Measurements from ENCODE around the gene KRT5.

The KRT5 gene

DNA sequence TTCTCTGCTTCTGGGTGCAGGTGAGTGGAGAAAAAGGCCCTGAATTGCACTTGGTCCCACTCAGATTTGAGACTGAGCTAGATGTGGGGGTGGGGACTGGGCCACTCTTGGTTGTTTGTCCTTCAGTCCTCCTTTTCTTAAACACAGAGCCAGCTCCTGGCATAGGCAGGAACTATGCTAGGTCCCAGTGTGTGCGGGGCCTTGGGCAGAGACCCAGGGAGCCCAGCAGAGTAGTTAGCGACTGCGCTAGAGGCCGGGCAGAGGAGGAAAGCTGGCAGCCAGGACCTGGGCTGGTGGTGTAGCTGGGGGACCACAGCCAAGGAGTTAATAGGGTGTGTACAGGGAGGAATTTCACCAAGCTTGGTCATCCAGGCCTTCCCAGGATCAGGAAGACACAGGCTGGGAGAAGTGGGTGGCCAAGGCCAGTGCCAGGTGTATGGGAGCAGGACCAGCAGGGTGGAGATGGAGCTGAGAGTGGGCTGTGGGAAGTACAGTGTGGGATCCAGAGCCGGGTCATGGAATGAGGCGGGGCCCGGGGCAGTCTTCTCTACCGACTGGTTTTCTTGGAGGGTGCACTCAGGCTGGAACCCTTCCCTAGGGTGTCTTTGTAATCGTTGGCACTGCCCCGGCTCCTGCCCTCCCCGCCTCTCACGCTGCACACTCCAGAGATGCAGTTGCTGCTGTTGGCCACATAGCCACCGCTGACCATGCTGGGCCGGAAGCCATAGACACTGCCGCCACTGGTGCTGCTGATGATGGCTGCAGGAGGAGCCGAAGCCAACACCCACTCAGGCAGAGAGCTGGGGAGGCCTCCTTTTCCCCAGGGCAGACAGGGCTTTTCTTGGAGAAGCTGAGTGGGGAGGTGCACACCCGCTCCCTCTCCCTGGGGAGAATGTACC lies 24.0 kb upstream of the KRT5 start:
- H3K27ac Mint-ChIP-seq: no peak overlapping the region
- intact Hi-C loops (cut with micrococcal nuclease): no loop called here
- no peak overlapping the region for H3K4me3 Mint-ChIP-seq
- no peaks in the 10 kb centered on the region for H3K9me3 Mint-ChIP-seq
- peaks cover 7% of the 10 kb centered on the region for H3K4me1 Mint-ChIP-seq (ENCODE audit: low read depth)
- peaks cover 3% of the 10 kb centered on the region for H3K27me3 Mint-ChIP-seq
- H3K36me3 Mint-ChIP-seq (ENCODE audit: low read depth): no peaks in the 10 kb centered on the region

- peaks cover 4% of the 10 kb centered on the region for H3K27me3 Mint-ChIP-seq
- peaks cover 7% of the 10 kb centered on the region for H3K4me1 Mint-ChIP-seq (ENCODE audit: low read depth)
- H3K9me3 Mint-ChIP-seq: no peaks in the 10 kb centered on the region
- no peaks in the 10 kb centered on the region for H3K36me3 Mint-ChIP-seq (ENCODE audit: low read depth)
- no peak overlapping the region for H3K27ac Mint-ChIP-seq
- no peak overlapping the region for H3K4me3 Mint-ChIP-seq
- intact Hi-C loops (cut with micrococcal nuclease): no loop called here
Measured at GRCh38 chr12:52542785-52543318, 22.7 kb upstream of the KRT5 start.

GRCh38 chr12:52542157-52542556 lies 22.0 kb upstream of the KRT5 start:
- Mint-ChIP-seq H3K27ac (no peak overlapping the region), H3K4me3 (no peak overlapping the region), H3K9me3 (no peaks in the 10 kb centered on the region), H3K4me1 (ENCODE audit: low read depth) (peaks cover 7% of the 10 kb centered on the region), H3K36me3 (ENCODE audit: low read depth) (no peaks in the 10 kb centered on the region), H3K27me3 (peaks cover 9% of the 10 kb centered on the region)
- intact Hi-C loops (cut with micrococcal nuclease): no loop called here

DNA sequence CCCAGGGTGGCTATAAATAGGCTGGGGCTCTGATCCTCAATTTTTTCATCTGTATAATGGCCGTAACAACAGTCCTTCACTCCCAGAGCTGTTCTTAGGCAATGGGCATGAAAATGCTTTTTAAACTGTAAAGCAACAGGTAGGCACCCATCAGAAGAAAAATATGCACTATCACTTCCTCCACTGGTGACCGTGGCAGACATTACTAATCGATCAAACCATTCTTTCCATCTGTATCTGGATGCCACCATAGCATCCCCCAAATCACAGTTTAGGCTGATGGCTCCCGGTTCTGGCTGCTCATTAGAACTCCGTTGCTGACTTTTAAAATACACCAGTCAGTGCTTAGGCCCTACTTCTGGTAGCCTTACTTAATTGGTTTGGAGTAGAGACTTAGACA lies 21.5 kb upstream of the KRT5 start:
- Mint-ChIP-seq H3K36me3 (ENCODE audit: low read depth) (no peaks in the 10 kb centered on the region), H3K9me3 (no peaks in the 10 kb centered on the region), H3K27me3 (peaks cover 9% of the 10 kb centered on the region), H3K4me3 (no peak overlapping the region), H3K27ac (no peak overlapping the region), H3K4me1 (ENCODE audit: low read depth) (peaks cover 7% of the 10 kb centered on the region)
- intact Hi-C loops (cut with micrococcal nuclease): no loop called here

DNA sequence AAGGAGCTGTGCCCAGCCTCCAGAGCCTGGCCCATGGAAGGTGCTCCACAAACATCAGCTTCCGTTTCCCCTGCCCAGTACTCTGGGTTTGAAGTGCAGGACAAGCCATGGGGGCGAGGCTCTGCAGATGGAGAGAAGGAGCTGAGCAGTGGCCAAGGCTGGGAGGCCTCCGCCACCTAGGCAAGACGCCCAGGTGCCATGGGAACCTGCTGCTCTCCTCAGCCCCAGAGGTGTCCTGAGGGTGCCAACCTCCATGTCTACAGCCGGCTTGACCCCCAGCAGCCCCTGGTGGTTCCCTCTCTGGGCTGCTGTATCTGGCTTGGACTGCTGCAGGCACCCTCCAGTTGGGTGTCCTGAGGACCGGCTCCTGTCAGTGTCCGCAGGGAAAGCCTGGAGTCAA lies 20.3 kb upstream of the KRT5 start:
- peaks cover 7% of the 10 kb centered on the region for H3K27me3 Mint-ChIP-seq
- H3K36me3 Mint-ChIP-seq (ENCODE audit: low read depth): no peaks in the 10 kb centered on the region
- H3K4me1 Mint-ChIP-seq (ENCODE audit: low read depth): peaks cover 7% of the 10 kb centered on the region
- H3K27ac Mint-ChIP-seq: no peak overlapping the region
- no peak overlapping the region for H3K4me3 Mint-ChIP-seq
- no peaks in the 10 kb centered on the region for H3K9me3 Mint-ChIP-seq
- intact Hi-C loops (cut with micrococcal nuclease): no loop called here

DNA sequence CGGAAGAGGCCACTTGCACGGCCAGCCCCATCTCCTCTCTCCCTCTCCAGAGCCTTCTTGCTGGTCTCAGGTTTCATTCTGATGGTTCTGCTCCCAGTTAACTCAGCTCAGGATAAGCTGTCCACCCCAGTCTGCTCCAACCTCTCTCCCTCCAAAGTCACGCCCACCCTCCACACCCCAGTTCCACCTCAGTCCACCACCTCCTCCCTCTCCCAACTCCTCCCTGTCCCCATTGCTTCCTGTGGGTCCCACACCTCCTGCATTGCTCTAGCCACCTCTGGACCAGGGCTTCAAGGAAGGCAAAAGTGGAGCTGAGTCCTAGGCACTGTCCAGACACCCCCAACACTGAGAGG lies 19.6 kb upstream of the KRT5 start:
- Mint-ChIP-seq H3K9me3 (no peaks in the 10 kb centered on the region), H3K27me3 (peaks cover 7% of the 10 kb centered on the region)

GRCh38 chr12:52539083-52539820 lies 19.1 kb upstream of the KRT5 start:
- intact Hi-C loops (cut with micrococcal nuclease): no loop called here
- Mint-ChIP-seq H3K4me3 (no peak overlapping the region), H3K9me3 (no peaks in the 10 kb centered on the region), H3K4me1 (ENCODE audit: low read depth) (peaks cover 7% of the 10 kb centered on the region), H3K36me3 (ENCODE audit: low read depth) (no peaks in the 10 kb centered on the region), H3K27ac (no peak overlapping the region), H3K27me3 (peaks cover 8% of the 10 kb centered on the region)

More for the DNA sequence above, 19.6 kb upstream of the KRT5 start:
- Mint-ChIP-seq H3K4me3 (no peak overlapping the region), H3K36me3 (ENCODE audit: low read depth) (no peaks in the 10 kb centered on the region), H3K27ac (no peak overlapping the region), H3K4me1 (ENCODE audit: low read depth) (peaks cover 7% of the 10 kb centered on the region)
- intact Hi-C loops (cut with micrococcal nuclease): no loop called here

DNA sequence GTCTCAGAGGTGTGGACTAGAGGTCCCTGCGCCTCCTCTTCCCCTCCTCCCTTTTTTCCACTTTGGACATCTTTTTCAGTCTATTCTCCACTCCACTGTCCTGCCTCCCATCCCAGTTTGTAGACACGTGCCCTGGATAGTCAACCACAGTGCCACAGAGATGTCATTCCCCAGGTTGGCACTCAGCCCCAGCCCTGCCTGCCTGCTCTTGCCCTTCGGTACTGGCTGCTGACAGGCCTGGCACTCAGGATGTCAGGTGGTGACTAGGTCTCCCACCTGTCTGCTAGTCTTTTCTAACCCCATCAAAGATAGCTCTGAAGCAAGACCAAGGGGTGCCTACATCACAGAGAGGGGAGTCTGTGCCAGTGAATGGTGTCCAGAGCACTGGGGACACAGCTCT lies 16.9 kb upstream of the KRT5 start:
- H3K27ac Mint-ChIP-seq: no peak overlapping the region
- no peaks in the 10 kb centered on the region for H3K9me3 Mint-ChIP-seq
- H3K27me3 Mint-ChIP-seq: peaks cover 8% of the 10 kb centered on the region
- H3K4me3 Mint-ChIP-seq: no peak overlapping the region
- intact Hi-C loops (cut with micrococcal nuclease): no loop called here
- no peaks in the 10 kb centered on the region for H3K36me3 Mint-ChIP-seq (ENCODE audit: low read depth)
- peaks cover 7% of the 10 kb centered on the region for H3K4me1 Mint-ChIP-seq (ENCODE audit: low read depth)

GRCh38 chr12:52535574-52535973 lies 15.4 kb upstream of the KRT5 start:
- intact Hi-C loops (cut with micrococcal nuclease): no loop called here
- no peak overlapping the region for H3K27ac Mint-ChIP-seq

DNA sequence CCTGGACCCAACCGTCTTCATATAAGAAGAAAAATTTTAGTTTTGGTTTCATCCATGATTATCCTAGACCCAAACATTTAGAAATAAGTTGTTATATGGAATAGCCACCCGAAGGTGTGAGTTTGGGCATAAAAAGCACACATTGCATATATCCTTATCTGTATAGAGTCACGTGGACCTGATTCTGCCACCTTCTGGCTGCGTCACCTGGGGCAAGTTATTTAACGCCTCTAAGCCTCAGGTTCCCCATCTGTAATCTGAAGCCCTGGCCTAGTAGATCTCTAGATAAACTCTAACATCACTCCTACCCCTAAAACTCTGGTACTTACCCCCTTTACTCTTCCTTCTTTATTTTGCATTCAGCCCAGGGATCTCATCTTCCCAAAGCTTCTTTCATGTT lies 14.3 kb upstream of the KRT5 start:
- Mint-ChIP-seq H3K27me3 (peaks cover 22% of the 10 kb centered on the region), H3K36me3 (ENCODE audit: low read depth) (no peaks in the 10 kb centered on the region), H3K4me3 (no peak overlapping the region), H3K27ac (no peak overlapping the region), H3K9me3 (no peaks in the 10 kb centered on the region), H3K4me1 (ENCODE audit: low read depth) (peaks cover 22% of the 10 kb centered on the region)
- intact Hi-C loops (cut with micrococcal nuclease): no loop called here

More at GRCh38 chr12:52535574-52535973, 15.4 kb upstream of the KRT5 start:
- no peaks in the 10 kb centered on the region for H3K9me3 Mint-ChIP-seq
- H3K27me3 Mint-ChIP-seq: peaks cover 12% of the 10 kb centered on the region
- H3K36me3 Mint-ChIP-seq (ENCODE audit: low read depth): no peaks in the 10 kb centered on the region
- H3K4me3 Mint-ChIP-seq: no peak overlapping the region
- peaks cover 19% of the 10 kb centered on the region for H3K4me1 Mint-ChIP-seq (ENCODE audit: low read depth)

GRCh38 chr12:52533686-52534470 lies 13.7 kb upstream of the KRT5 start:
- intact Hi-C loops (cut with micrococcal nuclease): no loop called here

DNA sequence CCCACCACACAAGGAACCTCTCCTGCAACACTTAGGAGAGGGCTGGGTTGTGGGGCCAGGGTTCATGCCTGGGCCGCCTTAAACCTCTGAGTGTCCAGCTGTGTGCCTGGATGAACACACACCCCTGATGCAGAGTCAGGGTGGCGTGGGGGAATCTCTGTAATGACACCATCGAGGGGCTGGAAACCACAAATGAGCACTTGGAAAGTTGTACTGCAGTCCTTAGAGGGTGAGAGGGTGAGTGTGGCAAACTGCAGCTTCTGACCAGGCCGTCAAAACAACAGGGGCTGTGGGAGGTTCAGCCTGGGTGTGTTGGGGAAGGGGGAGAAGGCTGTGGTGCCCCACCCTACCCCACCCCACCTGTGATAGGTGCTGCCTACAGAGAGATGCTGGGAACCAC lies 12.4 kb upstream of the KRT5 start:
- Mint-ChIP-seq H3K4me1 (ENCODE audit: low read depth) (peaks cover 22% of the 10 kb centered on the region), H3K4me3 (no peak overlapping the region), H3K27ac (peak overlapping the region; percentile 50), H3K36me3 (ENCODE audit: low read depth) (no peaks in the 10 kb centered on the region), H3K9me3 (no peaks in the 10 kb centered on the region), H3K27me3 (peaks cover 22% of the 10 kb centered on the region)
- intact Hi-C loops (cut with micrococcal nuclease): no loop called here

More at GRCh38 chr12:52533686-52534470, 13.7 kb upstream of the KRT5 start:
- Mint-ChIP-seq H3K27me3 (peaks cover 22% of the 10 kb centered on the region), H3K4me3 (no peak overlapping the region), H3K4me1 (ENCODE audit: low read depth) (peaks cover 22% of the 10 kb centered on the region), H3K27ac (peak overlapping the region; percentile 37), H3K9me3 (no peaks in the 10 kb centered on the region), H3K36me3 (ENCODE audit: low read depth) (no peaks in the 10 kb centered on the region)

DNA sequence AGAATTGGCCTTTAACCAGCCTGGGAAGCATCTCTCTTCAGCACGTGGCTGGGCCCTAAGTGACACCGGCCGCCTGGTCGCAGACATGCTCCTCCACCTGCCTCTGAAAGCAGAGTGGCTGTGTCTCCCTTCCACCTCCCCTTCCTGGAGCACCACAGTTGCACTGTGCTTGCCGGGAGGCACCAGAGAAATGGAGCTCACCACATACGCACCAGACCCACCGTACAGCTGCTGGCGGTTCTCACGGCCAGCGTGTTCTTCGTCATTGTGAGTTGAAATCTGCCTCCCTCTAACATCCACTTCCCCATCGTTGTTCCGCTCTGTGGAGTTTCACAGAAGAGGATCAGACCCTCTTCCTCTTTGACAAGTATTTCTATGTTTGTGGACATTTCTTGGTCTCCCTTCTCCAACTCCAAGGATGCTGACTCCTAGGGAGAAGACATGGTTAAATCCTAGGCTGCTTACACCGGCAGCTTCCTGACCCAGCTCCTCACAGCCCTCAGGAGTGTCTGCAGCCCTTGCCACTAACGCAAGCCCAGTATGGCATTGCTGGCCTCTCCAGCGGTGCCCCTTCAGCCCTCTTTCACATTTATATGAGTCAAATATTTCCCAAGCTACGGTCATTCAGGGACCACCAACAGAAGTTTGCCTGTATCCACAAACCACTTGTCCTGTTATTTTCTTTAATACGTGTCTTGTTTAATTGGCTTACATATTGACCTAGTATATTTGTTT lies 11.5 kb upstream of the KRT5 start:
- H3K4me3 Mint-ChIP-seq: no peak overlapping the region

More for the DNA sequence above, 11.5 kb upstream of the KRT5 start:
- peaks cover 22% of the 10 kb centered on the region for H3K4me1 Mint-ChIP-seq (ENCODE audit: low read depth)
- peak overlapping the region; percentile 68 for H3K27ac Mint-ChIP-seq
- intact Hi-C loops (cut with micrococcal nuclease): no loop called here
- peaks cover 18% of the 10 kb centered on the region for H3K27me3 Mint-ChIP-seq
- H3K36me3 Mint-ChIP-seq (ENCODE audit: low read depth): no peaks in the 10 kb centered on the region
- no peaks in the 10 kb centered on the region for H3K9me3 Mint-ChIP-seq
